Choroid plexus epithelial cell (primary cell): ENCODE data around the gene ZGPAT.

Source experiments
- DNase-seq: peaks from one replicate; pipeline ENCODE4 v3.0.0-alpha.2; 2010; ENCODE audit warnings: low read depth
- H3K4me3 ChIP-seq: 2 replicates; pipeline ENCODE4 v1.5.1; 2011; ENCODE audit warnings: low read depth, mild to moderate bottlenecking, control low read depth, low read length, moderate library complexity
- CTCF ChIP-seq: conservative IDR thresholded peaks from 2 replicates; pipeline ENCODE4 v1.5.1; 2011; ENCODE audit warnings: low read depth, mild to moderate bottlenecking, control low read depth, inconsistent platforms, low read length, moderate library complexity

The ZGPAT gene

GRCh38 chr20:63741676-63742380, 34.0 kb downstream of the ZGPAT start:
- H3K4me3 ChIP-seq, result peak overlapping the region; percentile 69
- TF ChIP-seq CTCF, result no peak
- no peak for DNase-seq

GRCh38 chr20:63742381-63743024, 34.7 kb downstream of the ZGPAT start:
- no peak for TF ChIP-seq CTCF
- no peak for DNase-seq
- H3K4me3 ChIP-seq, result no peak overlapping the region

GRCh38 chr20:63743210-63743970, 35.6 kb downstream of the ZGPAT start:
- H3K4me3 ChIP-seq, result no peak overlapping the region
- DNase-seq, result no peak
- no peak for TF ChIP-seq CTCF

- TF ChIP-seq CTCF, result no peak
- DNase-seq, result no peak
- H3K4me3 ChIP-seq, result no peak overlapping the region
Measured at GRCh38 chr20:63744158-63744557, 36.3 kb downstream of the ZGPAT start.

GRCh38 chr20:63744574-63745423, 37.0 kb downstream of the ZGPAT start:
- no peak for DNase-seq
- H3K4me3 ChIP-seq, result no peak overlapping the region
- no peak for TF ChIP-seq CTCF

GRCh38 chr20:63745424-63745805, 37.6 kb downstream of the ZGPAT start:
- no peak for TF ChIP-seq CTCF
- no peak overlapping the region for H3K4me3 ChIP-seq

More at GRCh38 chr20:63745424-63745805, 37.6 kb downstream of the ZGPAT start:
- no peak for DNase-seq
